Stimulated activated naive CD8-positive, alpha-beta T cell treated with anti-CD3 and anti-CD28 coated beads, Interleukin-15, Interleukin-2, amounts not matched to agents 100 ng/mL and 50 ng/mL, for 24 hours (primary cell): ENCODE data around the gene GNG8.

Experiments used
- H3K27ac Mint-ChIP-seq: one replicate; pipeline ENCODE4 v1.8.0; 2021; ENCODE audit warnings: mild to moderate bottlenecking, mixed read lengths
- H3K27me3 Mint-ChIP-seq: one replicate; pipeline ENCODE4 v1.8.0; 2021; ENCODE audit warnings: mixed read lengths
- H3K36me3 Mint-ChIP-seq: one replicate; pipeline ENCODE4 v1.8.0; 2021; ENCODE audit warnings: low read depth, mixed read lengths
- H3K4me1 Mint-ChIP-seq: one replicate; pipeline ENCODE4 v1.8.0; 2021; ENCODE audit warnings: low read depth, mixed read lengths
- H3K4me3 Mint-ChIP-seq: one replicate; pipeline ENCODE4 v1.8.0; 2021; ENCODE audit warnings: mild to moderate bottlenecking, mixed read lengths
- H3K9me3 Mint-ChIP-seq: one replicate; pipeline ENCODE4 v1.8.0; 2021; ENCODE audit warnings: mixed read lengths

GNG8 gene

GRCh38 chr19:46615966-46616365 is 20.0 kb downstream of the GNG8 start:
- Mint-ChIP-seq H3K36me3 (peaks cover 14% of the 10 kb centered on the region), H3K9me3 (no peaks in the 10 kb centered on the region), H3K27me3 (no peaks in the 10 kb centered on the region), H3K4me1 (peaks cover 91% of the 10 kb centered on the region), H3K27ac (peak overlapping the region; percentile 100), H3K4me3 (peak overlapping the region; percentile 56)

DNA sequence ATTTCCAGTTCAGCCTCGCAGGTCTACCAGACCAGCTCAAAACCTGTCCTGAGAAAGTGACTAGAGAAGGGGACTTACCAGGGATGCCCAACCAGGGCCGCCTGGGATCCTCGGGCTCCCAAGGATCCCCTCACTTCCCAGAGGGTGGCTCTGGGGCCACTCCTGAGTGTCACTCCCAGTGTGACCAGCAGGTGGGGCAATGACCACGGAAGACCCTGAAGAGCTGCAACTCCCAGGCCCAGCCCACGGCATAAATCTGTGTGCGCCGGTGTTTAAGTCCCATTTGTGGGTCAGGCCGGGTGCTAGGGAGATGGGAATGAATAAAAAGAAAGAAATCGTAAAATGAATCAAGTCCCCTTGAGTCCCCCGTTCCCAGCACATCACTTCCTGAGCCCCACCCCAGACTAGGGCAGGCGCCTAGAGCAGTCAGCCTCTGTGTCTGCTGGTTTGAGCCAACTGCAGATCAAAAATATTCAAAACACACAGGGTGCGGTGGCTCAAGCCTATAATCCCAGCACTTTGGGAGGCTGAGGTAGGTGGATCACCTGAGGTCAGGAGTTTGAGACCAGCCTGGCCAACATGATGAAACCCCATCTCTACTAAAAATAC is 21.8 kb downstream of the GNG8 start:
- H3K36me3 Mint-ChIP-seq = peaks cover 31% of the 10 kb centered on the region
- H3K4me3 Mint-ChIP-seq = peak overlapping the region; percentile 37
- peak overlapping the region; percentile 82 for H3K27ac Mint-ChIP-seq
- peaks cover 91% of the 10 kb centered on the region for H3K4me1 Mint-ChIP-seq
- no peaks in the 10 kb centered on the region for H3K9me3 Mint-ChIP-seq
- no peaks in the 10 kb centered on the region for H3K27me3 Mint-ChIP-seq

DNA sequence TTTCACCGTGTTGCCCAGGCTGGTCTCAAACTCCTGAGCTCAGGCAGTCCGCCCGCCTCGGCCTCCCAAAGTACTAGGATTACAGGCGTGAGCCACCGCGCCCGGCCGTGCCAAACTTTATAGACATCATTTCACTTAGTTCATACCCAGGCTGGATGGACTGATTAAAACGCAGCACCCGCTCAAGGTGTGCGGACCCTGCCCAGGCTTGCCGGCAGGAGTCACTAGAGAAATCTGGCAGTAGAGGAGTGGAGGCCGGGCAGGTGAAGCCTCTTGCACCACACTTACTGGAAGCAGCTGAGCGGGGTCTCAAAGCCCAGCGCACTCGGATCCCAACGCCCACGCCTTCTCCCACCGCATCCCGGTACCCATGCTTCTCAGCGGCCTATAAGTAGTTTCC is 22.5 kb downstream of the GNG8 start:
- no peaks in the 10 kb centered on the region for H3K27me3 Mint-ChIP-seq
- H3K9me3 Mint-ChIP-seq = no peaks in the 10 kb centered on the region
- peaks cover 33% of the 10 kb centered on the region for H3K36me3 Mint-ChIP-seq
- H3K27ac Mint-ChIP-seq = no peak overlapping the region
- no peak overlapping the region for H3K4me3 Mint-ChIP-seq
- peaks cover 88% of the 10 kb centered on the region for H3K4me1 Mint-ChIP-seq

- Mint-ChIP-seq H3K27me3 (no peaks in the 10 kb centered on the region), H3K9me3 (no peaks in the 10 kb centered on the region), H3K36me3 (peaks cover 49% of the 10 kb centered on the region), H3K27ac (peak overlapping the region; percentile 92), H3K4me1 (peaks cover 80% of the 10 kb centered on the region), H3K4me3 (peak overlapping the region; percentile 30)
Measured at GRCh38 chr19:46611776-46612175, 24.2 kb downstream of the GNG8 start.

DNA sequence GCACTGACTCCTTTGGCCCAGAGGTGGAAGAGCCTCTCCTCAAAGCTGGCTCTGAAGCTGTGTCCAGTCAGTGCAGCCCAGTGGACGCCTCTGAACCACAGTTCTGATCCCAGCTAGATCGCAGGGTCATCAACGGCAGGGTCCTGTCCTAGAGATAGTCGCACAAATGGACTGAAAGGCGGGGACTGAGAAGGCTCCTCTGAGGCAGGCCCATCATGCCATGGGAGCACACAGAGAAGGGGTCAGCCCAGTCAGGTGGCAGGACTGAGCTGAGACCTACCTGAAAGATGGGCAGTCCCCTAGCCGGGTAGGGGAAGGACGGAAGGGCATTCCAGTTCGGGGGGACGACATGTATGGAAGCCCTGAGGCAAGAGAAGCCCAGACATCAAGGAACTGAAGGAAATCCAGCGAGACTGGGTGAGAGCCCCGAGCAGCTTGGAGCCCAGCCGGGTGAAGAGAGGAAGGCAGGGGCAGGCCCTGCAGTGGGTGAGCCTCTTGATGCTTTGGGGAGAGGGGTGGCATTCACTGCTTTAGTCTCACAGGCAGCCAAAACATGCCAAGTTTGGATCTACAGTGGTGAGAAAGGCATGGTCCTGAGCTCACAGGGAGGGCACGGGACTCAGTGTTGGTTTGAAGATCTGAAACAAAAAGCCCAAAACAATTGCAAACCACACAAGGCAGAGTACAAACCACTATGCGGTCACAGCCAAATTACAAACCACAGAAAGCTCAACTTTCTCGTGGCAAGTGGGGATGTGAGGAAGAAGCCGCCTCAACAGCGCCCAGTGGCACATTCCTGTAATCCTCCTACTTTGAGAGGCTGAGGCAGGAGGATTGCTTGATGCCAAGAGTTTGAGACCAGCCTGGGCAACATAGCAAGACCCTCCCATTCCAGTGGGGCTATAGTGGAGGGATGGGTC is 24.9 kb downstream of the GNG8 start:
- Mint-ChIP-seq H3K9me3 (no peaks in the 10 kb centered on the region), H3K27ac (peak overlapping the region; percentile 92), H3K27me3 (no peaks in the 10 kb centered on the region), H3K4me1 (peaks cover 79% of the 10 kb centered on the region), H3K36me3 (peaks cover 55% of the 10 kb centered on the region), H3K4me3 (peak overlapping the region; percentile 53)

DNA sequence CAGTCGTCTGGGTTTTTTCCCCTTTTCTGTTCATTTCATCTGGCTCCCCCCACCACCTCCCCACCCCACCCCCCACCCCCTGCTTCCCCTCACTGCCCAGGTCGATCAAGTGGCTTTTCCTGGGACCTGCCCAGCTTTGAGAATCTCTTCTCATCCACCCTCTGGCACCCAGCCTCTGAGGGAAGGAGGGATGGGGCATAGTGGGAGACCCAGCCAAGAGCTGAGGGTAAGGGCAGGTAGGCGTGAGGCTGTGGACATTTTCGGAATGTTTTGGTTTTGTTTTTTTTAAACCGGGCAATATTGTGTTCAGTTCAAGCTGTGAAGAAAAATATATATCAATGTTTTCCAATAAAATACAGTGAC is 25.6 kb downstream of the GNG8 start:
- Mint-ChIP-seq H3K27me3 (no peaks in the 10 kb centered on the region), H3K36me3 (peaks cover 60% of the 10 kb centered on the region), H3K4me3 (no peak overlapping the region), H3K9me3 (no peaks in the 10 kb centered on the region), H3K4me1 (peaks cover 76% of the 10 kb centered on the region), H3K27ac (peak overlapping the region; percentile 92)

DNA sequence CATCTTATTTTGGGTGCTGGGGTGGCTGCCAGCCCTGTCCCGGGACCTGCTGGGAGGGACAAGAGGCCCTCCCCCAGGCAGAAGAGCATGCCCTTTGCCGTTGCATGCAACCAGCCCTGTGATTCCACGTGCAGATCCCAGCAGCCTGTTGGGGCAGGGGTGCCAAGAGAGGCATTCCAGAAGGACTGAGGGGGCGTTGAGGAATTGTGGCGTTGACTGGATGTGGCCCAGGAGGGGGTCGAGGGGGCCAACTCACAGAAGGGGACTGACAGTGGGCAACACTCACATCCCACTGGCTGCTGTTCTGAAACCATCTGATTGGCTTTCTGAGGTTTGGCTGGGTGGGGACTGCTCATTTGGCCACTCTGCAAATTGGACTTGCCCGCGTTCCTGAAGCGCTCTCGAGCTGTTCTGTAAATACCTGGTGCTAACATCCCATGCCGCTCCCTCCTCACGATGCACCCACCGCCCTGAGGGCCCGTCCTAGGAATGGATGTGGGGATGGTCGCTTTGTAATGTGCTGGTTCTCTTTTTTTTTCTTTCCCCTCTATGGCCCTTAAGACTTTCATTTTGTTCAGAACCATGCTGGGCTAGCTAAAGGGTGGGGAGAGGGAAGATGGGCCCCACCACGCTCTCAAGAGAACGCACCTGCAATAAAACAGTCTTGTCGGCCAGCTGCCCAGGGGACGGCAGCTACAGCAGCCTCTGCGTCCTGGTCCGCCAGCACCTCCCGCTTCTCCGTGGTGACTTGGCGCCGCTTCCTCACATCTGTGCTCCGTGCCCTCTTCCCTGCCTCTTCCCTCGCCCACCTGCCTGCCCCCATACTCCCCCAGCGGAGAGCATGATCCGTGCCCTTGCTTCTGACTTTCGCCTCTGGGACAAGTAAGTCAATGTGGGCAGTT is 26.2 kb downstream of the GNG8 start:
- Mint-ChIP-seq H3K27me3 (no peaks in the 10 kb centered on the region), H3K9me3 (no peaks in the 10 kb centered on the region), H3K4me3 (peak overlapping the region; percentile 2), H3K27ac (peak overlapping the region; percentile 54), H3K4me1 (peaks cover 76% of the 10 kb centered on the region), H3K36me3 (peaks cover 64% of the 10 kb centered on the region)

- peak overlapping the region; percentile 0 for H3K27ac Mint-ChIP-seq
- H3K36me3 Mint-ChIP-seq = peaks cover 64% of the 10 kb centered on the region
- H3K9me3 Mint-ChIP-seq = no peaks in the 10 kb centered on the region
- no peaks in the 10 kb centered on the region for H3K27me3 Mint-ChIP-seq
- H3K4me1 Mint-ChIP-seq = peaks cover 73% of the 10 kb centered on the region
- no peak overlapping the region for H3K4me3 Mint-ChIP-seq
Measured at GRCh38 chr19:46608581-46609345, 27.2 kb downstream of the GNG8 start.

DNA sequence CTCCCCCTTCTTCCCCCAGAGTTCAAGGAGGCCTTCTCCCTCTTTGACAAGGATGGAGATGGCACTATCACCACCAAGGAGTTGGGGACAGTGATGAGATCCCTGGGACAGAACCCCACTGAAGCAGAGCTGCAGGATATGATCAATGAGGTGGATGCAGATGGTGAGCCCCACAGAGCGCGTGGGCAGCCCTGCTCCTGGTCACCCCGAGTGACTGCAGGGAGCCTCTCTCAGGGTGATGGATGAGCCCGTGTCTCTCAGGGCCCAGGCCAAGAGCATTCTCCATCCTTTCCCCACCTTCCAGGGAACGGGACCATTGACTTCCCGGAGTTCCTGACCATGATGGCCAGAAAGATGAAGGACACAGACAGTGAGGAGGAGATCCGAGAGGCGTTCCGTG is 27.8 kb downstream of the GNG8 start:
- peaks cover 70% of the 10 kb centered on the region for H3K36me3 Mint-ChIP-seq

DNA sequence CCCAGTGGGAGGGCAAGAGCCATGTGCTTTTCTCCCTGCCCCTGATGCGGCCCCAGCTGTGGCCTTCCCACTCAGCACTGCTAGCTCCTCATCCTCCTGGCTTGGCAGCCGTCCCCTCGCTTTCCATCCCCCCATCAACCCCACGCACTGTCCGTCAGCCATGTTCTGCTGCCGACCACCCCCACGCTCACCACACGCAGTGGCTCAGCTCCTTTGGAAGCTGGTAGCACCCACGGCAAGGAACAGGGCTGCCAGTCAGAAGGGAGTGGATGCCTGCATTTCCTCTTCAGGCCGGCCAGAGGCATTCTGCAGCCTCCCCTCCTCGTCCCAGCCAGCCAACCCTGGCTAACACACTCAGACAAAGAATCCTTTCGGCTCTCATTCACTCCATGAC is 28.6 kb downstream of the GNG8 start:
- Mint-ChIP-seq H3K4me1 (peaks cover 74% of the 10 kb centered on the region), H3K4me3 (no peak overlapping the region), H3K36me3 (peaks cover 74% of the 10 kb centered on the region), H3K27ac (no peak overlapping the region), H3K9me3 (no peaks in the 10 kb centered on the region), H3K27me3 (no peaks in the 10 kb centered on the region)

More for the DNA sequence above, 27.8 kb downstream of the GNG8 start:
- Mint-ChIP-seq H3K4me1 (peaks cover 74% of the 10 kb centered on the region), H3K9me3 (no peaks in the 10 kb centered on the region), H3K27ac (no peak overlapping the region), H3K27me3 (no peaks in the 10 kb centered on the region), H3K4me3 (no peak overlapping the region)

DNA sequence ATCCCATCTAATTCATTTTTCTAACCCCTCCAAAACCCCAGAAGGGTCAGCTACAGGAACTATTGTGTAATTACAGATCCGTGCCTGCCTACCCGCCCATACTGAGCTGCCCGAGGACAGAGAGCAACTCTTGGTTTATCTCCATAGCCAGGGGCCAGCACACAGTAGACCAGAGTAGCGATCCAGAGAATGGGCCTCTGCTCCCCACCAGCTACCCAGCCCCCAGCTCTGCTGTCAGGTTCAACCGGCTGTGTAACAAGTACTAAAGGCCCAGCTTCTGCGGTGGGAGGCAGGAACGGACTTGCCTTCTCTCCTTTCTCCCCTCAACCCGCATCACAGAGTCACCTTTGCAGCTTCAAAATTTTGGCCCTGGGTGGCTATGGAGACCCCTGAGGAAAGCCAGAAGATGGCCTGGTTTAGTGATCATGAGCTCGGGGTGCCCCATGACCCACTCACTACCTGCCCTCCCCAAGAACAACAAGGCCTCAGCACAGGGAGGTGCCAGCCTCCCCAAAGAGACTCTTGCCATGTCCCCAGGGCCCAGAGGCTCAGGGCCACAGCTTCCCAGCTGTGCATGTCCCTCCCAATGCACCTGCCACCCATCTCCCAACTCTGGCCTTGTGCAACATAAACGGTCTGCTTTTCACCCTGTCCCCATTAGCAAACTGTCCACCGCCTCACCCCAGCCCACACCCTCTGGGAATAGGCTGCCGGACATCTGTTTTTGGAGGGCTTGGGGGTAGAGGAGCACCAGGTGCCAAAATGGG is 29.1 kb downstream of the GNG8 start:
- Mint-ChIP-seq H3K9me3 (no peaks in the 10 kb centered on the region), H3K4me1 (peaks cover 74% of the 10 kb centered on the region), H3K36me3 (peaks cover 78% of the 10 kb centered on the region), H3K27me3 (no peaks in the 10 kb centered on the region), H3K4me3 (no peak overlapping the region), H3K27ac (peak overlapping the region; percentile 81)

DNA sequence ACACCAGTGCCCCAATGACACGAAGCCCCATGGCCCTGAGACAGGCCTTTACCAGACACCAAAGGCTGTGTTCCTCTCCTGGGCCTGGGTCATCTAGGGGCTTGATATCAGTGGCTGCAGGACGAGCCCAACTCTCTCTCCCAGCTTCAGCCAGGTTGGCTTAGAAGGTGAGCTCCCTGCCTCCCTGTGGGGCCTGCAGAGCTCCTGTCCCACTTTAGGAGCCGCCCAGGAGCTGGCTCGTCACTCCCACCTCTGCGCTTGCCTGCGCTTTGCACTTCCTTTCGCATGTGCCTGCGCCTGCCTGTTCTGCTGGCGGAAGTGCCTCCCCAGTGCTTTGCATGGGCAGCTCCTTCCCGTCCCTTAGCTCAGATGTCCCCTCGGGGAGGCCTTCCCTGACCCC is 30.0 kb downstream of the GNG8 start:
- Mint-ChIP-seq H3K27me3 (no peaks in the 10 kb centered on the region), H3K27ac (peak overlapping the region; percentile 81), H3K4me3 (peak overlapping the region; percentile 41), H3K36me3 (peaks cover 71% of the 10 kb centered on the region), H3K4me1 (peaks cover 65% of the 10 kb centered on the region), H3K9me3 (no peaks in the 10 kb centered on the region)

GRCh38 chr19:46605356-46605821 is 30.6 kb downstream of the GNG8 start:
- Mint-ChIP-seq H3K27me3 (no peaks in the 10 kb centered on the region), H3K27ac (no peak overlapping the region), H3K4me1 (peaks cover 59% of the 10 kb centered on the region), H3K9me3 (no peaks in the 10 kb centered on the region), H3K4me3 (peak overlapping the region; percentile 41), H3K36me3 (peaks cover 64% of the 10 kb centered on the region)
